ENCODE results near the gene SELPLG. TPM values are rescaled to one million over a fixed set of nuclear protein-coding genes. Genes with fewer than 3 reads are reported as not detected.
"Not testable (repeated sequence)": the region's sequence is repeated elsewhere in the genome, so short reads cannot be mapped to it uniquely, and the experiment has no call there.

SELPLG gene
- total RNA-seq, 1 experiment from 2014 or later = 1.7 TPM

GRCh38 chr12:108638141-108638827 is 4.6 kb upstream of the SELPLG start:
- DNase-seq (ENCODE audit: low read depth) = peak; percentile 22

- DNase-seq (ENCODE audit: low read depth) = no peak
Observed at GRCh38 chr12:108637222-108637971, 3.7 kb upstream of the SELPLG start.

- no peak for DNase-seq (ENCODE audit: low read depth)
Observed at GRCh38 chr12:108635997-108636808, 2.5 kb upstream of the SELPLG start.

GRCh38 chr12:108635201-108635996 is 1.7 kb upstream of the SELPLG start:
- DNase-seq (ENCODE audit: low read depth) = no peak

GRCh38 chr12:108634341-108634751 is 652 bp upstream of the SELPLG start:
- DNase-seq (ENCODE audit: low read depth) = peak; percentile 74

GRCh38 chr12:108633081-108633533 is 587 bp downstream of the SELPLG start:
- no peak for DNase-seq (ENCODE audit: low read depth)

- not testable (repeated sequence) for DNase-seq (ENCODE audit: low read depth)
Observed at GRCh38 chr12:108631261-108631660, 2.4 kb downstream of the SELPLG start.

GRCh38 chr12:108630481-108631207 is 3.0 kb downstream of the SELPLG start:
- DNase-seq (ENCODE audit: low read depth) = peak; percentile 95

- peak; percentile 79 for DNase-seq (ENCODE audit: low read depth)
Observed at GRCh38 chr12:108629824-108630476, 3.7 kb downstream of the SELPLG start.

- no peak for DNase-seq (ENCODE audit: low read depth)
Observed at GRCh38 chr12:108629151-108629550, 4.5 kb downstream of the SELPLG start.

GRCh38 chr12:108627134-108627920 is 6.4 kb downstream of the SELPLG start:
- no peak for DNase-seq (ENCODE audit: low read depth)

- no peak for DNase-seq (ENCODE audit: low read depth)
Observed at GRCh38 chr12:108625228-108625627, 8.5 kb downstream of the SELPLG start.

GRCh38 chr12:108623577-108623976 is 10.1 kb downstream of the SELPLG start:
- no peak for DNase-seq (ENCODE audit: low read depth)

GRCh38 chr12:108622921-108623514 is 10.7 kb downstream of the SELPLG start:
- DNase-seq (ENCODE audit: low read depth) = no peak

- peak; percentile 51 for DNase-seq (ENCODE audit: low read depth)
Observed at GRCh38 chr12:108622421-108622820, 11.3 kb downstream of the SELPLG start.

GRCh38 chr12:108621161-108621560 is 12.5 kb downstream of the SELPLG start:
- no peak for DNase-seq (ENCODE audit: low read depth)

- DNase-seq (ENCODE audit: low read depth) = no peak
Observed at GRCh38 chr12:108620236-108620879, 13.3 kb downstream of the SELPLG start.

GRCh38 chr12:108619369-108620160 is 14.1 kb downstream of the SELPLG start:
- DNase-seq (ENCODE audit: low read depth) = no peak
